HEK293 (cell line): Measurements from ENCODE around the gene DNAJC13.

Experiments used
- CTCF ChIA-PET: fragments of 350-600 bp; formaldehyde crosslinking; extraction: SDS; loops from one replicate; lab custom pipeline; 2021; ENCODE audit warnings: antibody characterized with exemption; lab: Yijun Ruan, JAX
- POLR2A ChIA-PET: fragments of 300-600 bp; formaldehyde crosslinking; extraction: SDS; loops from one replicate; lab custom pipeline; 2020; ENCODE audit warnings: antibody characterized with exemption, inconsistent platforms; lab: Yijun Ruan, JAX
- H3K27ac ChIP-seq: fragments of 200-500 bp; sonication (Bioruptor generic); 2 replicates; pipeline ENCODE4 v1.5.1; 2014; ENCODE audit warnings: low read depth, low read length, control low read depth, inconsistent platforms; ENCODE audit errors: extremely low read depth
- H3K36me3 ChIP-seq, 2 experiments: fragments of 200-500 bp in 1 of 2; sonication (Bioruptor generic) in 1 of 2; 1 replicate in 1 of 2; 2 replicates in 1 of 2; pipeline ENCODE4 v1.5.1; 2014 to 2017; ENCODE audit warnings: inconsistent platforms in 2 of 2, low read length in 2 of 2; ENCODE audit not compliant: control insufficient read depth in 2 of 2, insufficient read depth in 1 of 2
- H3K4me1 ChIP-seq: fragments of 200-500 bp; sonication (Bioruptor generic); 2 replicates; pipeline ENCODE4 v1.5.1; 2014; ENCODE audit warnings: mild to moderate bottlenecking, low read length, inconsistent platforms; ENCODE audit not compliant: control insufficient read depth, insufficient read depth
- H3K4me3 ChIP-seq: 2 replicates; pipeline ENCODE4 v1.5.1; 2011; ENCODE audit warnings: low read depth, mild to moderate bottlenecking, control low read depth, low read length, moderate library complexity
- H3K9me3 ChIP-seq: fragments of 200-500 bp; sonication (Bioruptor generic); 2 replicates; pipeline ENCODE4 v1.5.1; 2014; ENCODE audit warnings: low read depth, low read length, inconsistent platforms; ENCODE audit not compliant: control insufficient read depth, insufficient read depth
- BCL11B ChIP-seq: fragments of 450-650 bp; formaldehyde crosslinking; IDR thresholded peaks from 2 replicates; pipeline ENCODE4 v1.5.1; 2016; ENCODE audit warnings: low read depth, missing biosample characterization, missing genetic modification characterization
- PRDM4 ChIP-seq: fragments of 450-650 bp; formaldehyde crosslinking; IDR thresholded peaks from 2 replicates; pipeline ENCODE4 v1.5.1; 2017; ENCODE audit warnings: missing biosample characterization, missing genetic modification characterization
- SCRT2 ChIP-seq: fragments of 450-650 bp; formaldehyde crosslinking; IDR thresholded peaks from 2 replicates; pipeline ENCODE4 v1.5.1; 2016; ENCODE audit warnings: missing biosample characterization, missing genetic modification characterization
- ZNF248 ChIP-seq: fragments of 450-650 bp; formaldehyde crosslinking; IDR thresholded peaks from 2 replicates; pipeline ENCODE4 v1.5.1; 2017; ENCODE audit warnings: missing biosample characterization, missing genetic modification characterization
- ZNF350 ChIP-seq: fragments of 450-650 bp; formaldehyde crosslinking; IDR thresholded peaks from 2 replicates; pipeline ENCODE4 v1.5.0; 2017; ENCODE audit warnings: missing biosample characterization, mild to moderate bottlenecking, missing genetic modification characterization
- ZNF366 ChIP-seq: fragments of 450-650 bp; formaldehyde crosslinking; conservative IDR thresholded peaks from 2 replicates; pipeline ENCODE4 v1.5.1; 2016; ENCODE audit warnings: missing biosample characterization, missing genetic modification characterization
- ZNF449 ChIP-seq: fragments of 450-650 bp; formaldehyde crosslinking; IDR thresholded peaks from 2 replicates; pipeline ENCODE4 v1.5.1; 2017; ENCODE audit warnings: missing biosample characterization, mild to moderate bottlenecking, missing genetic modification characterization, moderate library complexity
- ZNF510 ChIP-seq: fragments of 450-650 bp; formaldehyde crosslinking; IDR thresholded peaks from 2 replicates; pipeline ENCODE4 v1.5.1; 2018; ENCODE audit warnings: mild to moderate bottlenecking, missing genetic modification characterization, missing biosample characterization; ENCODE audit not compliant: insufficient replicate concordance
- ZNF513 ChIP-seq: fragments of 450-650 bp; IDR thresholded peaks from 2 replicates; pipeline ENCODE4 v1.5.1; 2018; ENCODE audit warnings: missing biosample characterization, missing genetic modification characterization
- ZNF600 ChIP-seq: fragments of 450-650 bp; formaldehyde crosslinking; IDR thresholded peaks from 2 replicates; pipeline ENCODE4 v1.5.1; 2016; ENCODE audit warnings: missing biosample characterization, missing genetic modification characterization
- ZNF654 ChIP-seq: fragments of 450-650 bp; formaldehyde crosslinking; IDR thresholded peaks from 2 replicates; pipeline ENCODE4 v1.5.1; 2016; ENCODE audit warnings: low read depth, missing biosample characterization, missing genetic modification characterization
- ZNF76 ChIP-seq: fragments of 450-650 bp; formaldehyde crosslinking; IDR thresholded peaks from 2 replicates; pipeline ENCODE4; 2016; ENCODE audit warnings: low read depth, missing biosample characterization, missing genetic modification characterization, borderline replicate concordance
- TF ChIP-seq, protein P1 (sequence below): fragments of 450-650 bp; formaldehyde crosslinking; IDR thresholded peaks from 2 replicates; pipeline ENCODE4 v1.5.1; 2016; ENCODE audit warnings: missing biosample characterization, missing genetic modification characterization

DNAJC13 gene

GRCh38 chr3:132545471-132545870 is 128.2 kb downstream of the DNAJC13 start:
- no peak overlapping the region for H3K27ac ChIP-seq
- no peaks in the 10 kb centered on the region for H3K4me1 ChIP-seq
- ChIA-PET POLR2A (no interaction called here), CTCF (no interaction called here)
- no peaks in the 10 kb centered on the region for H3K9me3 ChIP-seq
- no peak for TF ChIP-seq SCRT2 (tag by site-specific recombination)
- no peak for TF ChIP-seq PRDM4 (tag by site-specific recombination)
- no peak for TF ChIP-seq BCL11B
- TF ChIP-seq ZNF654 (tag by site-specific recombination), result no peak
- TF ChIP-seq ZNF510 (tag by site-specific recombination), result no peak
- TF ChIP-seq, all 188 proteins: peak for 0
- Histone ChIP-seq H3K4me3 (no peak overlapping the region), H3K36me3 (peaks cover 0 to 6% of the 10 kb centered on the region in 2 experiments; a peak in 1 of 3 replicates)

- H3K27ac ChIP-seq, result no peak overlapping the region
- ChIA-PET CTCF (interaction anchor here (1.8 kb wide), 1 partner anchor 14 kb away, joined by 4 read pairs; no protein-coding TSS in a partner anchor), POLR2A (no interaction called here)
- no peaks in the 10 kb centered on the region for H3K36me3 ChIP-seq
- no peaks in the 10 kb centered on the region for H3K9me3 ChIP-seq
- H3K4me3 ChIP-seq, result no peak overlapping the region
- TF ChIP-seq ZNF366 (tag by site-specific recombination), result no peak
- TF ChIP-seq ZNF513 (tag by site-specific recombination), result no peak
- TF ChIP-seq ZNF600 (tag by site-specific recombination), result no peak
- TF ChIP-seq ZNF248, result no peak
- no peak for TF ChIP-seq ZNF449 (tag by site-specific recombination)
- TF ChIP-seq ZNF76 (tag by site-specific recombination), result no peak
- no peak for TF ChIP-seq ZNF350 (tag by site-specific recombination)
- TF ChIP-seq, protein P1, sequence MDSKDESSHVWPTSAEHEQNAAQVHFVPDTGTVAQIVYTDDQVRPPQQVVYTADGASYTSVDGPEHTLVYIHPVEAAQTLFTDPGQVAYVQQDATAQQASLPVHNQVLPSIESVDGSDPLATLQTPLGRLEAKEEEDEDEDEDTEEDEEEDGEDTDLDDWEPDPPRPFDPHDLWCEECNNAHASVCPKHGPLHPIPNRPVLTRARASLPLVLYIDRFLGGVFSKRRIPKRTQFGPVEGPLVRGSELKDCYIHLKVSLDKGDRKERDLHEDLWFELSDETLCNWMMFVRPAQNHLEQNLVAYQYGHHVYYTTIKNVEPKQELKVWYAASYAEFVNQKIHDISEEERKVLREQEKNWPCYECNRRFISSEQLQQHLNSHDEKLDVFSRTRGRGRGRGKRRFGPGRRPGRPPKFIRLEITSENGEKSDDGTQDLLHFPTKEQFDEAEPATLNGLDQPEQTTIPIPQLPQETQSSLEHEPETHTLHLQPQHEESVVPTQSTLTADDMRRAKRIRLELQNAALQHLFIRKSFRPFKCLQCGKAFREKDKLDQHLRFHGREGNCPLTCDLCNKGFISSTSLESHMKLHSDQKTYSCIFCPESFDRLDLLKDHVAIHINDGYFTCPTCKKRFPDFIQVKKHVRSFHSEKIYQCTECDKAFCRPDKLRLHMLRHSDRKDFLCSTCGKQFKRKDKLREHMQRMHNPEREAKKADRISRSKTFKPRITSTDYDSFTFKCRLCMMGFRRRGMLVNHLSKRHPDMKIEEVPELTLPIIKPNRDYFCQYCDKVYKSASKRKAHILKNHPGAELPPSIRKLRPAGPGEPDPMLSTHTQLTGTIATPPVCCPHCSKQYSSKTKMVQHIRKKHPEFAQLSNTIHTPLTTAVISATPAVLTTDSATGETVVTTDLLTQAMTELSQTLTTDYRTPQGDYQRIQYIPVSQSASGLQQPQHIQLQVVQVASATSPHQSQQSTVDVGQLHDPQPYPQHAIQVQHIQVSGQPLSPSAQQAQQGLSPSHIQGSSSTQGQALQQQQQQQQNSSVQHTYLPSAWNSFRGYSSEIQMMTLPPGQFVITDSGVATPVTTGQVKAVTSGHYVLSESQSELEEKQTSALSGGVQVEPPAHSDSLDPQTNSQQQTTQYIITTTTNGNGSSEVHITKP, result no peak
- H3K4me1 ChIP-seq, result no peaks in the 10 kb centered on the region
Observed at GRCh38 chr3:132549169-132549568, 131.9 kb downstream of the DNAJC13 start.
